HepG2 (cell line): ENCODE data around the gene PLEKHA3.

ENCODE experiments used
- CTCF ChIP-seq: sonication (generic); formaldehyde crosslinking; IDR thresholded peaks from 2 replicates; pipeline ENCODE4 v1.5.0; 2020; ENCODE audit warnings: mild to moderate bottlenecking, missing genetic modification reagents, moderate library complexity
- SOX13 ChIP-seq, 3 experiments: fragments of 450-650 bp in 1 of 3; sonication (generic) in 1 of 3; formaldehyde crosslinking in 1 of 3; IDR thresholded peaks in 2 of 3; conservative IDR thresholded peaks in 1 of 3; 2 replicates each; pipeline versions ENCODE4 v1.5.0 to v1.6.1; 2016 to 2020; ENCODE audit warnings: antibody characterized with exemption in 1 of 3, mild to moderate bottlenecking in 1 of 3, missing compliant biosample characterization in 1 of 3, missing genetic modification reagents in 1 of 3, moderate library complexity in 1 of 3
- ZFYVE20 ChIP-seq: sonication (generic); formaldehyde crosslinking; IDR thresholded peaks from 2 replicates; pipeline ENCODE4 v1.8.0; 2023; ENCODE audit warnings: low read depth, mild to moderate bottlenecking, moderate library complexity, missing genetic modification reagents, borderline replicate concordance

DNA sequence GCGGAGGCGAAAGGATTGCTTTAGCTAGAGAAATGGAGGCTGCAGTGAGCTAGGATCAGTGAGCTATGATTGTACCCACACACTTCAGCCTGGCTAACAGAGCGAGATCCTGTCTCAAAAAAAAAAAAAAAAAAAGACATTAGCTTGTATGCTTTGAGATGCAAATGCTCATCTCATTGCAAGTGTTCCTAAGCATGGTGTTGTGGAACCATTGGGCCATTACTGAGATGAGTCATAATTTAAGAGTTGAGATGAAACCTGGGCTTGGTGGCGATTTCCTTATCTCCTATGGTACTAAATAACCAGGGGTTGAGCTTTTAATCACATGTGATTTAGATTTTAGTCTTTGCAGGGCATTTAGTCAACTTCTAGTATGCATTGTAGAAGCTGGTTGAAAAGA is 2.2 kb downstream of the PLEKHA3 start:
- TF ChIP-seq SOX13 (IDR thresholded peaks at IDR 0.05) (no peak), SOX13 (CRISPR knock-in tag; conservative IDR thresholded peaks at IDR 0.05 in 1 of 2, IDR thresholded peaks at IDR 0.05 in 1 of 2) (no peak), CTCF (no peak), ZFYVE20 (CRISPR knock-in tag) (no peak)
